ENCODE measurements around the gene NSDHL. TPM values are rescaled to one million over a fixed set of nuclear protein-coding genes. Genes with fewer than 3 reads are reported as not detected.

The NSDHL gene
- total RNA-seq, 4 donors from 2014 or later: 17.8 to 38.8 (median 26.9) TPM

Other genes starting within 250 kb of the NSDHL start
- not detected for gene GABRQ, start 193.2 kb upstream of the NSDHL start, total RNA-seq
- not detected for gene MAGEA3, start 132.3 kb upstream of the NSDHL start, total RNA-seq
- not detected for gene CSAG2, start 121.8 kb upstream of the NSDHL start, total RNA-seq
- gene MAGEA2B, start 116.4 kb upstream of the NSDHL start, total RNA-seq: not detected
- gene CSAG1, start 97.3 kb upstream of the NSDHL start, total RNA-seq: not detected
- gene MAGEA12, start 97.3 kb upstream of the NSDHL start, total RNA-seq: not detected
- not detected for gene MAGEA2, start 77.2 kb upstream of the NSDHL start, total RNA-seq
- gene CSAG3, start 71.8 kb upstream of the NSDHL start, total RNA-seq: not detected
- not detected for gene MAGEA6, start 61.4 kb upstream of the NSDHL start, total RNA-seq
- 10 to 100 TPM; 11.5 to 23.2 (median 20.7) TPM for gene CETN2, start 306 bp upstream of the NSDHL start, total RNA-seq
- 1 to 10 TPM; 3.6 to 7.0 (median 5.8) TPM for gene ZNF185, start 67.0 kb downstream of the NSDHL start, total RNA-seq
- gene PNMA5, start 163.1 kb downstream of the NSDHL start, total RNA-seq: not detected
- gene PNMA3, start 225.4 kb downstream of the NSDHL start, total RNA-seq: under 1 TPM in 1 of 4 donors, not detected in 3; 0.57 TPM
- 1 to 10 TPM in 2 of 4 donors, under 1 TPM in 2; 0.33 to 1.9 (median 0.83) TPM for gene PNMA6A, start 241.4 kb downstream of the NSDHL start, total RNA-seq

Measured in subcutaneous adipose tissue (tissue), 4 donors.